ENCODE results near the gene IL20RB. TPM values are rescaled to one million over a fixed set of nuclear protein-coding genes. Genes with fewer than 3 reads are reported as not detected.

Gene IL20RB
- polyA plus RNA-seq, 1 donor (not counting 4 experiments of a cell fraction or from before 2014, with no cell fraction given), result 239 TPM

GRCh38 chr3:137041686-137042085, 83.9 kb downstream of the IL20RB start:
- Histone ChIP-seq H3K4me1 (ENCODE audit: control insufficient read depth, extremely low read depth, insufficient read depth, low read length) (no peaks in the 10 kb centered on the region), H4K20me1 (ENCODE audit: control insufficient read depth, extremely low read depth, insufficient read depth, low read length) (no peaks in the 10 kb centered on the region), H3K4me3 (ENCODE audit: control insufficient read depth in 2 of 3, extremely low read depth in 1 of 3, insufficient read depth in 2 of 3, low read depth in 1 of 3, low read length in 3 of 3) (no peak overlapping the region), H2AFZ (ENCODE audit: control insufficient read depth, low read length) (no peak overlapping the region), H3K79me2 (ENCODE audit: control insufficient read depth, insufficient read depth, low read length) (no peaks in the 10 kb centered on the region), H3K9ac (ENCODE audit: control insufficient read depth, extremely low read depth, insufficient read depth, low read length) (no peak overlapping the region), H3K36me3 (ENCODE audit: control insufficient read depth in 2 of 2, extremely low read depth in 1 of 2, insufficient read depth in 2 of 2, low read length in 2 of 2) (peaks cover 4 to 24% of the 10 kb centered on the region in 2 experiments), H3K9me3 (ENCODE audit: control insufficient read depth, low read depth, low read length) (no peaks in the 10 kb centered on the region), H3K27me3 (ENCODE audit: control insufficient read depth, extremely low read depth, insufficient read depth, low read length) (no peaks in the 10 kb centered on the region), H3K9me1 (ENCODE audit: control insufficient read depth, extremely low read depth, insufficient read depth, low read length) (no peaks in the 10 kb centered on the region), H3K4me2 (ENCODE audit: control insufficient read depth, extremely low read depth, insufficient read depth, low read depth, low read length) (no peak overlapping the region), H3K27ac (ENCODE audit: control insufficient read depth, insufficient read depth, low read length) (no peak overlapping the region)
- dilution Hi-C loops (cut with MboI; ENCODE audit: extremely low pct_ligation_motif_present, low sequenced_read_pairs), result no loop called here
- no peak for DNase-seq (ENCODE audit: low read depth, low spot score)
- TF ChIP-seq CTCF (optimal IDR thresholded peaks at IDR 0.05 in 1 of 3, IDR thresholded peaks at IDR 0.05 in 1 of 3, conservative IDR thresholded peaks at IDR 0.05 in 1 of 3; ENCODE audit: extremely low read depth in 1 of 3, insufficient read depth in 2 of 3, low read length in 3 of 3) (no peak), EZH2 (IDR thresholded peaks at IDR 0.05; ENCODE audit: low read length) (no peak)
- FAIRE-seq, result no peak

DNA sequence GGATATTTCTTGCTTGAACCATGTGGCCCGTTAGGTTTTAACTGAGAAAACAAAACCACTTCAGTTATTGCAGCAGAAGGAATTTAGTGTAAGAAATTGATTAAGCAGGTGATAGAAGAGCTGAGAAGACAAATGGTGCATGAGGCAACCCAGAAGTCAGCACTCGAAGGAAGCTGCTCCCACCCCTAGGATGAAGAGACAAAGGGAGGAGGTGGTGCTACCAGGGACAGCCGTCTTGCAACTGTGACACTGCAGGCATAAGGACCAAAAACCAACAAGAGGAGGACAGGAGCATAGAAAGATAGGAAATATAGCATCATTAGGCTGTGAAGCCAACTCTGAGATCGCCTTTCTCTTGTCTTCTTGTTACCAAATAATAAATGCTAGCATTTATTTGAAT, 89.0 kb downstream of the IL20RB start:
- Histone ChIP-seq H3K4me3 (ENCODE audit: control insufficient read depth in 2 of 3, extremely low read depth in 1 of 3, insufficient read depth in 2 of 3, low read depth in 1 of 3, low read length in 3 of 3) (no peak overlapping the region), H3K4me1 (ENCODE audit: control insufficient read depth, extremely low read depth, insufficient read depth, low read length) (no peaks in the 10 kb centered on the region), H3K9ac (ENCODE audit: control insufficient read depth, extremely low read depth, insufficient read depth, low read length) (no peak overlapping the region), H2AFZ (ENCODE audit: control insufficient read depth, low read length) (no peak overlapping the region), H4K20me1 (ENCODE audit: control insufficient read depth, extremely low read depth, insufficient read depth, low read length) (no peaks in the 10 kb centered on the region), H3K4me2 (ENCODE audit: control insufficient read depth, extremely low read depth, insufficient read depth, low read depth, low read length) (no peak overlapping the region), H3K9me1 (ENCODE audit: control insufficient read depth, extremely low read depth, insufficient read depth, low read length) (no peaks in the 10 kb centered on the region), H3K79me2 (ENCODE audit: control insufficient read depth, insufficient read depth, low read length) (no peaks in the 10 kb centered on the region), H3K9me3 (ENCODE audit: control insufficient read depth, low read depth, low read length) (no peaks in the 10 kb centered on the region), H3K36me3 (ENCODE audit: control insufficient read depth in 2 of 2, extremely low read depth in 1 of 2, insufficient read depth in 2 of 2, low read length in 2 of 2) (peaks cover 12 to 30% of the 10 kb centered on the region in 2 experiments), H3K27me3 (ENCODE audit: control insufficient read depth, extremely low read depth, insufficient read depth, low read length) (no peaks in the 10 kb centered on the region), H3K27ac (ENCODE audit: control insufficient read depth, insufficient read depth, low read length) (no peak overlapping the region)
- dilution Hi-C loops (cut with MboI; ENCODE audit: extremely low pct_ligation_motif_present, low sequenced_read_pairs), result no loop called here
- FAIRE-seq (no peak), DNase-seq (ENCODE audit: low read depth, low spot score) (no peak)
- TF ChIP-seq CTCF (optimal IDR thresholded peaks at IDR 0.05 in 1 of 3, IDR thresholded peaks at IDR 0.05 in 1 of 3, conservative IDR thresholded peaks at IDR 0.05 in 1 of 3; ENCODE audit: extremely low read depth in 1 of 3, insufficient read depth in 2 of 3, low read length in 3 of 3), result no peak
- no peak for TF ChIP-seq EZH2 (IDR thresholded peaks at IDR 0.05; ENCODE audit: low read length)

Data from keratinocyte (primary cell).